A673 (cell line): ENCODE data around the gene SLC22A9. TPM values are rescaled to one million over a fixed set of nuclear protein-coding genes. Genes with fewer than 3 reads are reported as not detected.

Source experiments
- BruUV-seq: library from RNA; stranded (reverse); fragments of 400-500 nt; replicated peaks from 2 replicates; lab custom pipeline; 2021; lab: Mats Ljungman, UMichigan
- CTCF ChIA-PET: fragments of 300-600 bp; sonication (Branson Sonifier 250); formaldehyde crosslinking; loops from one replicate; lab custom pipeline; 2022; ENCODE audit warnings: antibody characterized with exemption; lab: Charles Lee
- POLR2A ChIA-PET: fragments of 300-600 bp; sonication (Branson Sonifier 250); formaldehyde crosslinking; loops from one replicate; lab custom pipeline; 2022; ENCODE audit warnings: antibody characterized with exemption; ENCODE audit not compliant: low non-redundant PET; lab: Charles Lee
- DNase-seq: peaks from one replicate; pipeline ENCODE4 v3.0.0-alpha.2; 2015; ENCODE audit warnings: low spot score
- H3K27ac ChIP-seq: fragments of 200-600 bp; sonication (generic); 2 replicates; pipeline ENCODE4 v1.5.1; 2016; ENCODE audit warnings: mixed run types, low read depth, mild to moderate bottlenecking, mixed read lengths, antibody characterized with exemption, low read length; ENCODE audit not compliant: poor library complexity, severe bottlenecking
- H3K27me3 ChIP-seq: fragments of 200-600 bp; sonication (generic); replicated peaks from 2 replicates; pipeline ENCODE4 v1.6.1; 2017; ENCODE audit warnings: mixed run types, low read depth, mild to moderate bottlenecking, mixed read lengths, antibody characterized with exemption, low read length; ENCODE audit not compliant: insufficient read depth, poor library complexity
- H3K36me3 ChIP-seq: fragments of 200-600 bp; sonication (generic); 2 replicates; pipeline ENCODE4 v1.6.1; 2016; ENCODE audit warnings: mixed run types, mild to moderate bottlenecking, mixed read lengths, antibody characterized with exemption, low read length; ENCODE audit not compliant: insufficient read depth, poor library complexity, severe bottlenecking
- H3K4me1 ChIP-seq: fragments of 200-600 bp; sonication (generic); 2 replicates; pipeline ENCODE4 v1.6.1; 2017; ENCODE audit warnings: mixed run types, mild to moderate bottlenecking, mixed read lengths, antibody characterized with exemption, low read length; ENCODE audit not compliant: insufficient read depth, poor library complexity, severe bottlenecking
- H3K4me3 ChIP-seq: fragments of 200-600 bp; sonication (generic); 2 replicates; pipeline ENCODE4 v1.5.1; 2016; ENCODE audit warnings: low read depth, mixed run types, mild to moderate bottlenecking, mixed read lengths, low read length; ENCODE audit not compliant: poor library complexity, severe bottlenecking
- H3K9me3 ChIP-seq: fragments of 200-600 bp; sonication (generic); 2 replicates; pipeline ENCODE4 v1.6.1; 2016; ENCODE audit warnings: mixed run types, low read depth, mild to moderate bottlenecking, mixed read lengths, antibody characterized with exemption, low read length; ENCODE audit not compliant: poor library complexity, severe bottlenecking
- EZH2 ChIP-seq: fragments of 200-600 bp; sonication (generic); IDR thresholded peaks from 2 replicates; pipeline ENCODE4 v1.6.1; 2017; ENCODE audit warnings: borderline replicate concordance, low read depth, mild to moderate bottlenecking, mixed read lengths, antibody characterized with exemption, low read length; ENCODE audit not compliant: poor library complexity, severe bottlenecking
- intact Hi-C: fragments of 100-400 bp; cut with micrococcal nuclease; formaldehyde crosslinking; loops from one replicate; pipeline ENCODE4 v1.10.0; 2022; ENCODE audit not compliant: unreplicated experiment
- total RNA-seq: library from RNA; stranded (reverse); gene quantifications from 2 replicates; pipeline ENCODE4 v1.2.3, GENCODE V29; 2021
- TF ChIP-seq, protein P1 (sequence below): fragments of 300-800, 200-600 bp; sonication (generic); conservative IDR thresholded peaks from 2 replicates; pipeline ENCODE4 v1.5.1; 2017; ENCODE audit warnings: low read depth, mild to moderate bottlenecking, antibody characterized with exemption, low read length, moderate library complexity, mixed read lengths

SLC22A9 gene
- total RNA-seq, 1 experiment from 2014 or later: not detected

DNA sequence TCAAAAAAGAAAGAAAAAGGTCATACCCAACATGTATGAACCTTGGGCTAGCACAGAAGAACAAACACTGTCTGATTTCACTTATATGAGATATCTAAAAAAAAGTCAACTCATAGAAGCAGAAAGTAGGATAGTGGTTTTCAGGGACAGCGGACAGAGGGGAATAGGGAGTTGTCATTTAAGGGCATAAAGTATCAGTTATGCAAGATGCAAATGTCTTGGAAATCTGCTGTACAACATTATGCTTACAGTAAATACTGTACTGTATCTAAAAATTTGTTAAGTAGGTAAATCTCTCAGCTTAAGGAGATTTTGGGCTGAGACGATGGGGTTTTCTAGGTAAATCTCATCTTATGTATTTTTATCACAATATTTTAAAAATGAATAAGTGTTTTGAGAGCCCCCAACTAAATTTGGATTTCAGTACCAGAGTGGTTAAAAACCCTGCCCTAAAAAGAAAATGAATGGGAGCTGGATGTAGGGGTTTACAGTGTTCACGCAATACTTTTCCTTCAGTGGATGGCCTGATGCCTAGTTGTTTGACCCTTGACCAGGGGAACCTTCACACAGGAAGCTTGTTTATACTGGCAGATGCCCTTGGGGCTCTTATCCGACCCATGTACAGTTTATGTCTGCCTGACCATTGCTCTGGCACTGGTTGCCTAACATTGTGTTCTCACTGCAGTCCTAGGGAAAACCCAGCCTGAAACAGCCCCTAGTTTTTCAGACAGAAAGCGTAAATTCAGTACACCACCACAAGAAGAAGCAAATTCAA lies 34.8 kb downstream of the SLC22A9 start:
- POLR2A ChIA-PET: no interaction called here

DNA sequence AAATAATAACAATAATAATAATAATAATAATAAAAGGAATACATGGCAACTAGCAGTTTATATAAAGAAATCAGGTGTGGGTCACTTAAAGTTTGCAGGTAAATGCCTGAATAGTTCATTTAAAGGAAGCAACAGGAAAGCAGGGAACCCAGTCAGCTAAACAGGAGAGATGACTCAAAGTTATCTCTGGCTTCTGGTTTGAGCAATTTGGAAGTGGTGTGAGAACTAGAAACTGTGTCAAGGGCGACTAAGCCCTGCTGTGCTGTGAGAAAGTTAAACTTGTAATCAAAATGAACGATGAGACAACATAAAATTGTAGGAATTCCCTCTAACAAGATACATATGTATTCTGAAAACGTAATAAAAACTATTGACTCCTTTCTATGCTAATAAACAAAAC lies 35.5 kb downstream of the SLC22A9 start:
- H3K27ac ChIP-seq: no peak overlapping the region
- H3K4me3 ChIP-seq: no peak overlapping the region
- POLR2A ChIA-PET: no interaction called here
- intact Hi-C loops: no loop called here
- no TSS peak for BruUV-seq
- no peak for TF ChIP-seq EZH2
- TF ChIP-seq, protein P1, sequence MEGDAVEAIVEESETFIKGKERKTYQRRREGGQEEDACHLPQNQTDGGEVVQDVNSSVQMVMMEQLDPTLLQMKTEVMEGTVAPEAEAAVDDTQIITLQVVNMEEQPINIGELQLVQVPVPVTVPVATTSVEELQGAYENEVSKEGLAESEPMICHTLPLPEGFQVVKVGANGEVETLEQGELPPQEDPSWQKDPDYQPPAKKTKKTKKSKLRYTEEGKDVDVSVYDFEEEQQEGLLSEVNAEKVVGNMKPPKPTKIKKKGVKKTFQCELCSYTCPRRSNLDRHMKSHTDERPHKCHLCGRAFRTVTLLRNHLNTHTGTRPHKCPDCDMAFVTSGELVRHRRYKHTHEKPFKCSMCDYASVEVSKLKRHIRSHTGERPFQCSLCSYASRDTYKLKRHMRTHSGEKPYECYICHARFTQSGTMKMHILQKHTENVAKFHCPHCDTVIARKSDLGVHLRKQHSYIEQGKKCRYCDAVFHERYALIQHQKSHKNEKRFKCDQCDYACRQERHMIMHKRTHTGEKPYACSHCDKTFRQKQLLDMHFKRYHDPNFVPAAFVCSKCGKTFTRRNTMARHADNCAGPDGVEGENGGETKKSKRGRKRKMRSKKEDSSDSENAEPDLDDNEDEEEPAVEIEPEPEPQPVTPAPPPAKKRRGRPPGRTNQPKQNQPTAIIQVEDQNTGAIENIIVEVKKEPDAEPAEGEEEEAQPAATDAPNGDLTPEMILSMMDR: no peak
- no peak for DNase-seq
- H3K9me3 ChIP-seq: no peaks in the 10 kb centered on the region
- CTCF ChIA-PET: no interaction called here
- H3K36me3 ChIP-seq: no peaks in the 10 kb centered on the region
- no peaks in the 10 kb centered on the region for H3K4me1 ChIP-seq
- H3K27me3 ChIP-seq: peaks cover 60% of the 10 kb centered on the region

More for the DNA sequence above, 34.8 kb downstream of the SLC22A9 start:
- H3K36me3 ChIP-seq: no peaks in the 10 kb centered on the region
- TF ChIP-seq, protein P1: no peak
- TF ChIP-seq EZH2: no peak
- H3K27me3 ChIP-seq: peaks cover 64% of the 10 kb centered on the region
- no peak overlapping the region for H3K4me3 ChIP-seq
- BruUV-seq: no TSS peak
- CTCF ChIA-PET: no interaction called here
- no peak for DNase-seq
- no peaks in the 10 kb centered on the region for H3K9me3 ChIP-seq
- intact Hi-C loops: no loop called here
- no peak overlapping the region for H3K27ac ChIP-seq
- no peaks in the 10 kb centered on the region for H3K4me1 ChIP-seq

DNA sequence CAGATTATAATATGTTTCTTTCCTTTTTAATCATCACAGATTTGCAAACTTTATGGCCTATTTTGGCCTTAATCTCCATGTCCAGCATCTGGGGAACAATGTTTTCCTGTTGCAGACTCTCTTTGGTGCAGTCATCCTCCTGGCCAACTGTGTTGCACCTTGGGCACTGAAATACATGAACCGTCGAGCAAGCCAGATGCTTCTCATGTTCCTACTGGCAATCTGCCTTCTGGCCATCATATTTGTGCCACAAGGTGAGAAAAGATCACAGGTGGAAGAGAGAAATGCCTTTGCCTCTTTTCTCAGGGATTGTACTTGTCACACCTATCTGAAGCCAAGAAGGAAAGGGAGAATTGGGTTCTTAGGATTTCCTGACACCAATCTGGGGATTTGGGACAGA lies 36.9 kb downstream of the SLC22A9 start:
- no peak overlapping the region for H3K27ac ChIP-seq
- POLR2A ChIA-PET: no interaction called here
- DNase-seq: no peak
- no peaks in the 10 kb centered on the region for H3K4me1 ChIP-seq
- intact Hi-C loops: no loop called here
- H3K27me3 ChIP-seq: peaks cover 55% of the 10 kb centered on the region
- no peak for TF ChIP-seq EZH2
- TF ChIP-seq, protein P1: no peak
- H3K4me3 ChIP-seq: no peak overlapping the region
- CTCF ChIA-PET: no interaction called here
- no peaks in the 10 kb centered on the region for H3K36me3 ChIP-seq
- no TSS peak for BruUV-seq
- H3K9me3 ChIP-seq: no peaks in the 10 kb centered on the region
